UCSD-AML1 (cell line): ENCODE measurements around the gene TSHZ2.
"Not testable (repeated sequence)": the region's sequence is repeated elsewhere in the genome, so short reads cannot be mapped to it uniquely, and the experiment has no call there.

Source experiments
- DNase-seq: peaks from one replicate; lab custom pipeline; 2025; ENCODE audit not compliant: unreplicated experiment; lab: John Stamatoyannopoulos, UW

The TSHZ2 gene

GRCh38 chr20:53366928-53367327 lies 394.8 kb downstream of the TSHZ2 start:
- DNase-seq = not testable (repeated sequence)

- DNase-seq = no peak
These were observed 397.7 kb downstream of the TSHZ2 start for GRCh38 chr20:53369871-53370270.

- DNase-seq = no peak
These were observed 398.3 kb downstream of the TSHZ2 start for GRCh38 chr20:53370345-53370961.

GRCh38 chr20:53371216-53371615 lies 399.1 kb downstream of the TSHZ2 start:
- no peak for DNase-seq

- DNase-seq = no peak
These were observed 403.9 kb downstream of the TSHZ2 start for GRCh38 chr20:53376021-53376420.

GRCh38 chr20:53379014-53379832 lies 407.1 kb downstream of the TSHZ2 start:
- DNase-seq = no peak

- no peak for DNase-seq
These were observed 407.6 kb downstream of the TSHZ2 start for GRCh38 chr20:53379833-53380120.

- no peak for DNase-seq
These were observed 409.6 kb downstream of the TSHZ2 start for GRCh38 chr20:53381568-53382262.

GRCh38 chr20:53382263-53382844 lies 410.2 kb downstream of the TSHZ2 start:
- DNase-seq = no peak

- DNase-seq = no peak
These were observed 411.8 kb downstream of the TSHZ2 start for GRCh38 chr20:53383916-53384315.

- no peak for DNase-seq
These were observed 412.2 kb downstream of the TSHZ2 start for GRCh38 chr20:53384392-53384791.

GRCh38 chr20:53385941-53386767 lies 414.0 kb downstream of the TSHZ2 start:
- DNase-seq = no peak

- DNase-seq = no peak
These were observed 416.0 kb downstream of the TSHZ2 start for GRCh38 chr20:53387983-53388675.

- DNase-seq = no peak
These were observed 417.6 kb downstream of the TSHZ2 start for GRCh38 chr20:53389516-53390300.

GRCh38 chr20:53390770-53391169 lies 418.6 kb downstream of the TSHZ2 start:
- no peak for DNase-seq

GRCh38 chr20:53394433-53394832 lies 422.3 kb downstream of the TSHZ2 start:
- no peak for DNase-seq

GRCh38 chr20:53395188-53395923 lies 423.2 kb downstream of the TSHZ2 start:
- DNase-seq = no peak

GRCh38 chr20:53399083-53399482 lies 426.9 kb downstream of the TSHZ2 start:
- DNase-seq = no peak
